NCI-H2081 (cell line): ENCODE measurements around the gene PSG6.
"Not testable (repeated sequence)": the region's sequence is repeated elsewhere in the genome, so short reads cannot be mapped to it uniquely, and the experiment has no call there.

Source experiments
- DNase-seq, 2 experiments: peaks; one replicate each; lab custom pipeline; 2025; lab: John Stamatoyannopoulos, UW

The PSG6 gene

DNA sequence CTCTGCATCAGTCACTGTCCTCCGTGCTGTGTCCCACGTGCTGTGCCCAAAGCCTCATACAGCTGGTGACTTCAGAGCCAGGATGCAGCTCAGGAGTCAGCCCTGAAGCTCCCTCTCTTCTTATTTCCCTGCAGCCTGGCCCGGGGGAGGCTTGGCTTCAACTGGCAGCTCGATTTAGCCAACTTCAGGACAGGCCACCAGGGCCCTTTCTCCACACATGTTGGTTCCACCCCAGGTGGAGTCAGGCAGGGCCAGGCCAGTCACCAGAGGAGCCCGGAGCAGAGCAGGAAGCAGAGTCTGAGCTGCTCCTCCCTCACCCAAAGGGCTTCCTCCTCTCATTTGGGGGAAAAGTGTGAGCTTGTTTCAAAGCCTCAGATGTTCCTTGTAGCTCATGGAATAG, 11.5 kb downstream of the PSG6 start:
- not testable (repeated sequence) for DNase-seq

DNA sequence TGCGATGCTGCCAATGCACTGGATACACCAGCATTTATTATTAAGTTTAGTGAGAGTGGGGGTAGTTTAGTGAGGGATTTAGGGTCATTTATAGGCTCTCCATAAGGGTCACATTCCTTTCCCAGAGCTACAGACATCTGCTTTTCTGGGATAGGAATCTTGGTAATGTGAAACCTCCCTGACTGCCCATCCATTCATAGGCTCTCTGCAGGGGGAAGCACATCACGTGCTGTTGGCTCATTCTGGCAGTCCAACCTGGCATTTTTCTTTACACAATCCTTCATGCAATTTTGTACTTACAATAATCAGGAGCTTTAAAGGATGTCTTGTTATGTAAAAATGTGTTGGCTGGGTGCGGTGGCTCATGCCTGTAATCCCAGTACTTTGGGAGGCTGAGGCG, 17.1 kb downstream of the PSG6 start:
- not testable (repeated sequence) for DNase-seq

DNA sequence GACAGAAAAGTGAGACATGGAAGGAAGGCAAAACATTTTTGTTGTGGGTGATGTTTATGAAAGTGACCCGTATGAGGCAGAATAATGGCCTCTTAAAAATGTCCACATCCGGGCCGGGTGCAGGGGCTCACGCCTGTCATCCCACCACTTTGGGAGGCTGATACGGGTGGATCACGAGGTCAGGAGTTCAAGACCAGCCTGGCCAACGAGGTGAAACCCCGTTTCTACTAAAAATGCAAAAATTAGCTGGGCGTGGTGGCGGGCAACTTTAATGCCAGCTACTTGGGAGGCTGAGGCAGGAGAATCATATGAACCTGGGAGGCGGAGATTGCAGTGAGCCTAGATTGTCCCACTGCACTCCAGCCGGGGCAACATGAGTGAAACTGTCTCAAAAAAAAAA, 18.0 kb downstream of the PSG6 start:
- not testable (repeated sequence) for DNase-seq

DNA sequence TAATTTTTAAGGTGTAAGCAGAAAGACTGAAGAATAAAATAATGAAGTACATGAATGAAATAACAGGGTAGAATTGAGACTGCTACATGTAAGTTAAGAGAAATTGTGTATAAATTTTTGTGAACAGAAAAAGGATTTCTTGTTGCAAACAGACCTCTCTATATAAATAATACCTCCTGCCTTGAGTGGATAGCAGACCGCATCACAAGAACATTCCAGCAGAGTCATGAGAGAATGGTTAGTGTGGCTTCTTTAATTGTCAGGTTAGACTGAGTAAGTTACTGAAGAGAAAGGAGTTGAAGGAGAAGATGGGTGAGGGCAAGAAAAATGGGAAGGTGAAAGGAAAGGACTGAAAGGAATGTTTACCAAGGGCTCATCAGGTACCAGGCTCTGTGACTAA, 18.6 kb downstream of the PSG6 start:
- DNase-seq: not testable (repeated sequence)

DNA sequence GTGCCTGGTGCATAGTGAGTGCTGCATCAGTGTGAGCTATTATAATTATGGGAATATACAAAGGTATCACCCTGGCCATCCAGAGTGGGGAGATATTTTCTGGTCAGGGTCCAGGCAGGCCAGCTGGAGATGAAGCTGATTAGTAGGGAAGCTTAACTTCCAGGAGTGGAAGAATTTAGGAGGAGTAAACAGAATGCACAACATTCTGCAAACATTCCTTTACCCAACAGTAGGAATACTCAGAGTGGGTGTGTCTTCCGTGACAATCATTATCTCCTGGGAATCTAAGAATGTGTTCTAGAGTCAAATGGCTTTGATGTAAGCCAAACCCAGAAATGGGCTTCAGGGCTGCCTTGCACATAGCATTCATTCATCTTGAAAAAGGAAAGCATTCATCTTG, 19.0 kb downstream of the PSG6 start:
- DNase-seq: not testable (repeated sequence)

DNA sequence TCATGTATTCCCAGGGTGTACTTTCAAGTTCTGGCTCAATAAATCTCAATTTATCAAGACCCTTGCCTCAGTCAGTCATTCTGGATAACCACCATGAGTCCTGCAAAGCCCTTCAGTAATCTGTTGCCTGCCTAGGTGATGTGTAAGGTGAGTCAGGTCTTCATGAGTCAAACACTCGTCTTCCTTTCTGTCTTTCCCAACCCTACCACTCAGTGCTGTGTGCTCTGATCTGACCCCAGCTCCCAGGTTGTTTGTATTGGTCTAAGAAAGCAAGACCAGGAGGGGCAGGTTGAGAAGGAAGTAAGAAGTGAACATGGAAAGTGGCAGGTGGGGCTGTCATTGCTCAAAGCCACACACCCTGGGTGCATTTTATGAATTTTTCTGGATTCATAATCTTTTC, 20.0 kb downstream of the PSG6 start:
- DNase-seq: not testable (repeated sequence)

DNA sequence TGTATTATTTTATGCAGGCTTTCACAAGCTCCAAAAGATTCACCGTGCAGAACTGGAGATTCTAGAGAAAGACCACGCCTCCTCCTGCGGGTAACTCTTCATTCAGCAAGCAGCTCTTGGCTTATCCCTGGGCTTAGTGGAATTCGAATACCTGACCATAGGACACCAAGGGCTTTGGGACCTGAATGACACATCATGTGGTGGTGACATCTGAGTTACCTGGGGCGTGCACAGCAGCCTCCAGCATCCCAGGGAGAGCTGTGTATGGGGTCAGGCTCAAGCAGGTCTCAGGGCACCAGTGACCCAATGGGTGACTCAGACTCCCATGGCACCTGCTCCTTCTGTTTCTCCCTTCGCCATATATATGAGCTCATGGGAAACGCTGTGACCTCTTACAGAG, 27.2 kb downstream of the PSG6 start:
- not testable (repeated sequence) for DNase-seq

DNA sequence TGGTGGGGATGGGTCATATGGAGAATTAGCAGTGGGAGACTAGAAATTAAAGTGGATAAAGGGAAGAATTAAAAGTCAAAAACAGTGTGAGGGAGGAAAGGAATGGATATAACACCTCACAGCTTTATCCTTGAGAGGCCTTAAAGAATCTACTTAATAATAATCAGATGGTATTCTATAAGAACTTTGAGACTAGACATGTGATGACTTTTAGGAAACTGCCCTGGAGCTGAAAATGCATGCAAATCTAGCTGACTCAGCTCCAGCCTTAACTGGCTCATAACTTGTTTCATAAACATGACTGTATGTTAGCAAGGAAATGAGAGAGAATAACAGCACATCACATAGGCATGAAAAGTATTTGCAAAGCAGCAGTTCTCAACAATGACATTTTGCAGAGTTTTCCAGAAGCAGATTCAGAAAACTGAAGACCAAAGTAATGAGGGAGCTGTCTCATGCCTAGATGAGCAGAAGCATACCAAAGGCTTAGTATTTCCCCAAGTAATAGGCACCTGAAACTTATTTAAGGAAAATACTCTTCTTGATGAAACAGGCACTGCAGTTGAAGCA, 29.7 kb downstream of the PSG6 start:
- DNase-seq: not testable (repeated sequence)

DNA sequence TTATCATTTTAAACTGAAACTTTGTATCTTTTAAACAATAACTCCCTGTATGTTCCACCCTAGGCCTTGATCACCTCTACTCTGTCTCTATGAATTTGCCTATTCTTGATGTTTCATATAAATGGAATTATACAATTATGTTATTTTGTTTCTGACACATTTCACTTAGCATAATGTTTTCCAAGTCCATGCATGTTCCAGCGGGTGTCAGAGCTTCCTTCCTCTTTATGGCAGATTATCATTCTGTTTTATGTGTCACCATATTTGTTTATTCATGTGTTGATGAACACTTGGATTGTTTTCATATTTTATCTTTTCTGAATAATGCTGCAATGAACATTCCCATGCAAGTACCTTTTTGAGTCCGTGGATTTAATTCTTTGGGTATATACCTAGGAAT, 35.0 kb downstream of the PSG6 start:
- DNase-seq: not testable (repeated sequence)

DNA sequence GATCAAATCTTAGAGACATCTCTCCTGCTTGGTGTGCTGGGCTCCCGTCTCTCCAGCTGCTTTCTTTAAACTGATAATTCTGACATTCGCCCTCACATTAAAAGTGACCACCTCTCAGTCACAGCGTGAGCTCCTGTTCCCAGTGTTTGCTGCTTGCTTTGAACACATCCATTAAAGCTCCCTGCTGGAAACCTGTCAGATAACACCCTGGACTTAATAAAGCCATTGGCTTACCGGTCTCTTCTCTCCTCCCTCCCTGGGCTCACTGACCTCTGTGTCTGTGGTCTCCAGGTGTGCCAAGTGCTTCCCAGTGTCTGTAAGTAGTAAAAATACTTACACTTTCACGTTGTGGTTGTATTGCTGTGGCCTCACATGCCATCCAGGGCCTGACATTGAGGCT, 35.7 kb downstream of the PSG6 start:
- DNase-seq: not testable (repeated sequence)

DNA sequence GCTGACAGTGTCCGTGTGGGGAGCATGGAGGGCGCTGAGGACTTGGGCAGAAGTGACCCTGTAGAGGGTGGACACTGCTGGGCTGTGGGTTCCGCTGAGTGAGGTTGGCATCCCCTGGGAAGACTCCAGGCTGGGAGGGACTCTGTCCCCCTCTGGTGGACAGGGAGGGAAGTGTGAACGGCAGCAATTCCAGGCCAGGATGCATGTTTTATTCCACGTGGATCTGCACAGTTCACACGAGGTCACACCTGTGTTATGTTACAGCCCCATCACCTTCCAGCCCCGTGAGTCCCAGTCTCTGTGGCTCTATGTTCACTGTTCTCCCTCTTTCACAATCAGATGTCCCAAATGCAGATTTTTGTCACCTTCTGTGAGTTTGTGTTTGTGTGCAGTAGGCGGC, 36.4 kb downstream of the PSG6 start:
- not testable (repeated sequence) for DNase-seq

DNA sequence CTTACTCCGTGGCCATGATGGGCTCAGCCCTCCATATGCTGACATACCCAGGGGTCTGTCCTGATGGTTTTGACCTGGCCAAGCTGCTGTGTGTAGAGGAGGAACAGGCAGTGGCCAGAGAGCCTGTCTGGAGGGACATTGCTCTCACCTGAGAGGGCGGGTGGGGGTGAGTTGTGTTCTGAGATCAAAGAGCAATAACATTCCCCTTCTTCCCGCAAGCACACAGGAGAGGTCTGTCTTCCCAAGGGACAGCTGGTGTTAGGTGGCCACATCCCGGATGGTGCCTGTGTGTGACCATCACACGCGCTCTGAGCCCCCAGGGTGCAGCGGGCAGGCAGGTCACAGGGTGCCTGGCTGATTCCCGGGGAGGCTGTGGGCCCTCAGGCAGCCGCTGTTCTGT, 37.1 kb downstream of the PSG6 start:
- not testable (repeated sequence) for DNase-seq

DNA sequence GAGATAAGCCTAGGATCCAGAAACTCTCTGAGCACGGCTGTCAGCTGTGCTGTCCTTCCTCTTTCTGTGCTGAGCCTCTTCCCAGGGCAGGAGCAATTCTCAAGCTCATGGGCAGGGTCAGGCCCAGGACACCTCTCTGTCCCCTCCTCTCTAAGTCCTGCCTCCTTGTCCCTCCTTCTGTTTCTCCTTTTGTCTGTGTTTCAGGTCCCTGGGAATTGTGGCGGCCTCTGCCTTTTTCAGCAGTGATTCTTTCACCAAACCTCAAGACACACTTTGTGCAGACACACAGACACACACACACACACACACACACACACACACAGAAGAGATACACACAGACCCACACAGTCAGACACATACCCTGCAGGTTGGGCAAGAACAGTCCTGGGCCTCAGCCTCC, 38.1 kb downstream of the PSG6 start, which contains the start of gene PSG1:
Gene PSG1, minus strand, starts transcription at position 101 of the 400 bp plus-strand sequence. CDS start 132 bp downstream, outside the sequence.
- DNase-seq: no peak

DNA sequence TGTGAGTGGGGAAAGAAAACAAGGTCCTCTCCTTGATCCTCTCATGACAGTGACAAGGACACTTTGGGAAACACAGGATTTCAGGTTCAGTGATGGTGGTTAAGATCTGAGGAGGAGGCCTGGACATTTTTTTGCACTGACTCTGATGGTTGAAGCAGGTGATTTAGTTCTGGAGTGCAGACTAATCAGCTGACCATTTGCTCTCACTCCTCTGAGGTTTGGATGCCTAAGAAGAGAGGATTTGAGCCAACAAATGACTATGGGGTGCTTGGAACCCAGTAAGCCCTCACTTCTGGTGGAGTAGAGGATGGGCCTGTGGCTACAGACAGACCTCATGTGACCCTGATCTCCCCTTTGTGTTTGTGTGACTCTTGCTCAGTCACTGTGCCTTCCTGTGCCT, 41.1 kb downstream of the PSG6 start:
- not testable (repeated sequence) for DNase-seq

DNA sequence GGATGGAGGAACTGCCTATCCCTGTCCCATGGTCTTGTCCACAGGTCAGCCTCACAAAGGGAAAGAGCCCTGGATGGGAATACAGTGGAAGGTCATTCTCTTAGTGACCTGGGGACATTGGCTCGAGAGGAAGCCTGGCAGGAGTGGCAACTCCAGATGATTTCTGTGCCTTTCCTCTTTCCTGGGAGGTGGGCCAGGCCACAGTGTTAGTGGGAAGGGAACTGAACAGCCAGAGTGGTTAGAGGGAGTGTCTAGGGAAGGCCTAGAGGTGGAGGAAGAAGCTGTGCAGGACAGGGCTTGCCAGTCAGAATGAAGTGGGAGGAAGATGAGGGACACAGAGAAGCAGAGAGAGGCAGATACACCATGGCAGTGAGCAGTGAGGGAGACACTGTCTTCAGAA, 41.8 kb downstream of the PSG6 start:
- not testable (repeated sequence) for DNase-seq

DNA sequence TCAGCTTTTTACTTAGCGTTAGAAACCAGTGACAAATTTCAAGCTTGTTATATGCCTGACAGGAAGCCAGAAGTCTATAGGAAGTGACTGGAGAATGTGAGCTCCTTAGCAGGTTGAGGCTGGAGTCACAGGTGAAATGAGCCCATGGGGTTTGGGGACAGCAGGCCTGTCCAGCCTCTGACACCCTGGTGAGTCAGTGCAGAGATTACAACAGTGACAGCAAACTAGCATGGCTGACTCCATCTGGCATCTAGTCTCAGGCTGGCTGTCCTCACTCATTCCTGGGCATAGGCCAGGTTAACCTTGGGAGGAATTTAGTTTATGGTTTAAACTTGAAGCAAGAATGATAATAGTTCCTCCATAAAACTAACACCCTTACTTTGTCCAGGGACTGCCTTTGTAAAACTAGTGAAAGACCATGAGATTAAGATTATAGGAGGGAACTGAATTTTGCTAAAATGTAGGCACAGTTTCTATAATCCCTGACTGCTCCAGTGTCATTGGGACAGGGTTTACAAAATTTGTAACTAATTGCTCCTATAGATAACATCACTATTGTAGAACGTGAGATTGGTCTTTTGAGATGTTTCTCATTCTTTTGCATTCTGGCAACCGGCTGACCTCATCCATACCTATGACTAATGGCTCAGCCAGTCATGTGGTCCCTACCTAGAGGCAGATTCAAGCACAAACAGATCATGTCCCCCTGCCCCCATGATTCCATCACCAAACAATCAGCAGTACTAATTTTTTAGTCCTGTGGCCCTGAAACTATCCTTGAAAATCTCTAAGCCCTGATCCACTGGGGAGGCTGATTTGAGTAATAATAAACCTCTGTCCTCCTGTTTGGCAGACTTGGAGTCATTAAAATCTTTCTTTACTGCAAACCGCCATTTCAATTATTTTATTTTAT, 42.5 kb downstream of the PSG6 start:
- not testable (repeated sequence) for DNase-seq

DNA sequence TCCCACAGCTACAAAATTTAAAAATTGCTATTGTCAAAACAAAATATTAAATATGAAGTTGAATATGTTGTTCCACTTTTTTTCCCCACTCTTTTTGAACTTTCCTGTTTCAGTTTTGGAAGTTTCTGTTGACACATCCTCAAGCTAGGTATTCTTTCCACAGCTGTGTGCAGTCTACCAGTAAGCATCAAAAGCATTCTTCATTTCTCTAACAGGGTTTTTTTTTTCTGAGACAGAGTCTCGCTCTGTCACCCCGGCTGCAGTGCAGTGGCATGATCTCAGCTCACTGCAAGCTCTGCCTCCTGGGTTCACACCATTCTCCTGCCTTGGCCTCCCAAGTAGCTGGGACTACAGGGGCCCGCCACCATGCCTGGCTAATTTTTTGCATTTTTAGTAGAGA, 43.6 kb downstream of the PSG6 start:
- not testable (repeated sequence) for DNase-seq

DNA sequence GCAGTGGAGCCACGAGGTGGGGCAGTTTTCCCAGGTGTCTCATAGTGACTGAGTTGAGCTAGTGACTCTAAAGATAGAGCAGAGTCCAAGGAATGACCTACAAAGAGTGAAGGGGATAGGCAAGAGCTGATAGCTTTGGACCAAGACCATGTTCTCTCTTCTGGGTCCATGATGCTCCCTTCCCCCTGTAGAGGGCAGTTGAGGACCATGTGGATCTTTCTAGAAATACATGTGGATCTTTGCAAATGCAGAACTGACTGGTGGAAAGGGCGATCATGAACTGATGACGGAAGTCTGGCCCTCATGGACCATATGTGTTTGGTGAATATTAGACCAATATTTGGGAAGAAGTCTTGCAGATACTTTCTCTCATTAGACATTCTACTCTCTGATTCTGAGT, 45.1 kb downstream of the PSG6 start:
- DNase-seq: no peak

DNA sequence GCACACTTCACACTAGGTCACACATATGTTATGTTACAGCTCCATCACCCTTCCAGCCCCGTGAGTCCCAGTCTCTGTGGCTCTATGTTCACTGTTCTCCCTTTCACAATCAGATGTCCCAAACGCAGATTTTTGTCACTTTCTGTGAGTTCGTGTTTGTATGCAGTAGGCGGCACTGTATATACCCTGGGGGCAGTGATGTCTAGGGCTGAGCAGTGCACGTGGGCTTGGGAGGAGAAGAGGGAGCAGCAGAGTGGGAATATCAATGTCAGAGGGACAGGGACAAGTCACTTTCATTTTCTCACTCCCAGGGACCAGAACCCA, 60.2 kb downstream of the PSG6 start:
- no peak for DNase-seq

DNA sequence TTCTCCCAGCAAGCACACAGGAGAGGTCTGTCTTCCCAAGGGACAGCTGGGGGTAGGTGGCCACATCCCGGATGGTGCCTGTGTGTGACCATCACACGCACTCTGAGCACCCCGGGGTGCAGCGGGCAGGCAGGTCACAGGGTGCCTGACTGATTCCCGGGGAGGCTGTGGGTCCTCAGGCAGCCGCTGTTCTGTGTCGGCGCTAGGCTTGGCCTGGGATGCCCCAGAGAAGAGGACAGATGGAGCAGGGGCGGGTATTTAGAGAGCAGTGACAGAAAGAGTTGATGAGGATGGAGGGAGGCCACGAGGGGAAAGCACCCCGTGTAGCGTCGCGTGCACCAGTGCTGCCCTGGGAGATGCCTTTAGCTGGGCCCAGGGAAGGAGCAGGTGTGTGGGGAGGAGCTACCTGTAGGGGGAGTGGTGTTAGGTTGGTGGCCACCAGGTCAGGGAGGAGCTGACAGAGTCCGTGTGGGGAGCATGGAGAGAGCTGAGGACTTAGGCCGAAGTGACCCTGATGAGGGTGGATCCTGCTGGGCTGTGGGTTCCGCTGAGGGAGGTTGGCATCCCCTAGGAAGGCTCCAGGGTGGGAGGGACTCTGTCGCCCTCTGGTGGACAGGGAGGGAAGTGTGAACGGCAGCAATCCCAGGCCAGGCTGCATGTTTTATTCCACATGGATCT, 60.7 kb downstream of the PSG6 start:
- DNase-seq: not testable (repeated sequence)

DNA sequence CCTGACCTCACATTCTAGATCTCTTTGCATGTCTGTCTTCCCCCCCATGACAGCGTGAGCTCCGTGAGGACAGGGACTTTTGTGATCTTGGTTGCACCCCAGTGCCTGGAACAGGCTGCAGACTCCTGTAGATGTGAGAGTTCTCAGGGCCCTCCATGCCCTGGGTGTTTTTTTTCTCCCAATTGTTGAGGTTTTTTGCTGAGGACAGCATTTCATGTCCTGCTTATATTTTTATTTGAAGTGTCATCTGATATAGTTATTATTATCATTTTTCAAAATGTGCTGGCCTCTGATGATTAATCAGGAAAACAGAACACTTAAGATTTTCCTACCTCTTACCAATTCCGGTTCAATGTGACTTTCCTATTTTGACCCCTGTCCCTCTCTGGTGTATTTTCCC, 62.9 kb downstream of the PSG6 start:
- not testable (repeated sequence) for DNase-seq

DNA sequence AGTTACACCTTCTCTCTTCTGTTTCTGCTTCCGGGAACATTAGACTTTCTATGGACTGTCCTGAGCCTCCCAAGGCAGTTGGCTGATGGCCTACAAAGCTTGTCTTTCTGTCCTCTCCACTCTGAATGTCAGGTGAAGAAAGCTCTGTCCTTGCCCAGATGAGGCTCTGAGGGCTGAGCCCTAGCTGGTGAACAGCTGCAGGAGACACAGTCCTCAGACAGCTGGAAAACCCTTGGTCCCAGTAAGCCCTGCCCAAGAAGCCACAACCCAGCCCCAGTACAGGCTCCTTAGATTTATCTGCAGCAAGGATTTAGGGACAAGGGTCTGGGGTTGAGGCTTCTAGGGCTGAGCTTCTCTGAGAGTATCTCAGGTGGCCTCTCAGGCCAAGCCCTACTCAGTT, 64.5 kb downstream of the PSG6 start:
- DNase-seq: not testable (repeated sequence)

DNA sequence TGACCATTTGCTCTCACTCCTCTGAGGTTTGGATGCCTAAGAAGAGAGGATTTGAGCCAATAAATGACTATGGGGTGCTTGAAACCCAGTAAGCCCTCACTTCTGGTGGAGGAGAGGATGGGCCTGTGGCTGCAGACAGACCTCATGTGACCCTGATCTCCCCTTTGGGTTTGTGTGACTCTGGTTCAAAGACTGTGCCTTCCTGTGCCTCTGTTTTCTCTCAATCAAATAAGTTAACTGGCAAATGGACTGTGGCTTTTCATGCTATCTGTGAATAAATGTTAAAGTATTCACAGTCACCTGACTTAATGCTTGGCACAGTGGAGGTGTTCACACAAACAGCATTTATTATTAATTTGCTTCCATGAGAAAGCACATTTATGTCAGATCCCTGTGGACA, 64.9 kb downstream of the PSG6 start:
- DNase-seq: not testable (repeated sequence)
